PC-9 (cell line): Measurements from ENCODE around the gene CETN2. TPM values are rescaled to one million over a fixed set of nuclear protein-coding genes. Genes with fewer than 3 reads are reported as not detected.

Experiments
- BruUV-seq: library from RNA; stranded (reverse); fragments of 400-500 nt; replicated peaks from 2 replicates; lab custom pipeline; 2021; lab: Mats Ljungman, UMichigan
- CTCF ChIA-PET: fragments of 300-600 bp; sonication (Branson Sonifier 250); formaldehyde crosslinking; loops from one replicate; lab custom pipeline; 2022; ENCODE audit warnings: antibody characterized with exemption; lab: Charles Lee
- POLR2A ChIA-PET: fragments of 300-600 bp; sonication (Branson Sonifier 250); formaldehyde crosslinking; loops from one replicate; lab custom pipeline; 2022; ENCODE audit warnings: antibody characterized with exemption; ENCODE audit not compliant: unreplicated experiment; lab: Charles Lee
- DNase-seq, 2 experiments: peaks; one replicate each; pipeline versions ENCODE4 v3.0.0 to v3.0.0-alpha.2; 2015 to 2022; ENCODE audit warnings: mixed read lengths in 1 of 2
- H2AFZ ChIP-seq: fragments of 200-600 bp; sonication (generic); 2 replicates; pipeline ENCODE4 v1.8.1; 2017; ENCODE audit warnings: antibody characterized with exemption
- H3F3A ChIP-seq: fragments of 200-600 bp; sonication (generic); 2 replicates; pipeline ENCODE4 v1.8.1; 2017; ENCODE audit warnings: antibody characterized with exemption, mild to moderate bottlenecking, low read depth; ENCODE audit not compliant: insufficient read depth
- H3K27ac ChIP-seq: fragments of 200-600 bp; sonication (generic); 2 replicates; pipeline ENCODE4 v1.6.1; 2016; ENCODE audit warnings: mixed run types
- H3K27me3 ChIP-seq: fragments of 200-600 bp; sonication (generic); 2 replicates; pipeline ENCODE4 v1.6.1; 2016; ENCODE audit warnings: low read depth, mixed run types; ENCODE audit not compliant: insufficient read depth
- H3K36me3 ChIP-seq: fragments of 200-600 bp; sonication (generic); 2 replicates; pipeline ENCODE4 v1.6.1; 2016; ENCODE audit warnings: low read depth, mixed run types
- H3K4me1 ChIP-seq: fragments of 200-600 bp; sonication (generic); replicated peaks from 2 replicates; pipeline ENCODE4 v1.6.1; 2016; ENCODE audit warnings: mixed run types; ENCODE audit not compliant: insufficient read depth
- H3K4me2 ChIP-seq: fragments of 200-600 bp; sonication (generic); 2 replicates; pipeline ENCODE4 v1.6.1; 2017; ENCODE audit warnings: mixed run types
- H3K4me3 ChIP-seq: fragments of 200-600 bp; sonication (generic); 2 replicates; pipeline ENCODE4 v1.6.1; 2016; ENCODE audit warnings: mixed run types
- H3K79me2 ChIP-seq: fragments of 200-600 bp; sonication (generic); 2 replicates; pipeline ENCODE4 v1.6.1; 2017; ENCODE audit warnings: low read depth, mixed run types
- H3K9me2 ChIP-seq: fragments of 200-600 bp; sonication (generic); 2 replicates; pipeline ENCODE4 v1.8.1; 2017; ENCODE audit warnings: mild to moderate bottlenecking; ENCODE audit not compliant: insufficient read depth
- H3K9me3 ChIP-seq: fragments of 200-600 bp; sonication (generic); 2 replicates; pipeline ENCODE4 v1.8.1; 2016; ENCODE audit warnings: low read depth; ENCODE audit not compliant: insufficient read depth
- H4K20me1 ChIP-seq: fragments of 200-600 bp; sonication (generic); 2 replicates; pipeline ENCODE4 v1.8.1; 2017; ENCODE audit not compliant: insufficient read depth
- CTCF ChIP-seq: fragments of 200-600 bp; sonication (generic); conservative IDR thresholded peaks from 2 replicates; pipeline ENCODE4 v1.6.1; 2017; ENCODE audit warnings: mixed run types, antibody characterized with exemption, mild to moderate bottlenecking, moderate library complexity
- EZH2 ChIP-seq: fragments of 200-600 bp; sonication (generic); IDR thresholded peaks from 2 replicates; pipeline ENCODE4 v1.8.0; 2017; ENCODE audit warnings: antibody characterized with exemption, low read depth
- intact Hi-C: fragments of 100-400 bp; cut with micrococcal nuclease; formaldehyde crosslinking; loops from one replicate; pipeline ENCODE4 v1.10.0; 2022; ENCODE audit not compliant: unreplicated experiment
- total RNA-seq: library from RNA; stranded (reverse); gene quantifications from 2 replicates; pipeline ENCODE4 v1.2.3, GENCODE V29; 2021

Gene CETN2
- total RNA-seq, 1 experiment from 2014 or later = 78.6 TPM

- H3K9me2 ChIP-seq = no peaks in the 10 kb centered on the region
- H3K4me3 ChIP-seq = no peak overlapping the region
- H3F3A ChIP-seq = no peaks in the 10 kb centered on the region
- H4K20me1 ChIP-seq = peaks cover 8% of the 10 kb centered on the region; the same call in 1 of the 2 replicates
- H3K36me3 ChIP-seq = peaks cover 48% of the 10 kb centered on the region; the same call in 1 of the 2 replicates
- no peak overlapping the region for H3K27ac ChIP-seq
- TF ChIP-seq EZH2 (no peak), CTCF (no peak)
- peaks cover 75% of the 10 kb centered on the region for H3K79me2 ChIP-seq
- no peaks in the 10 kb centered on the region; the same call in 1 of the 2 replicates for H3K9me3 ChIP-seq
- H3K4me2 ChIP-seq = peak overlapping the region; percentile 84
- no TSS peak for BruUV-seq
- H2AFZ ChIP-seq = no peak overlapping the region
- H3K4me1 ChIP-seq = peaks cover 24% of the 10 kb centered on the region
- DNase-seq = no peak
- CTCF ChIA-PET = no interaction called here
- H3K27me3 ChIP-seq = no peaks in the 10 kb centered on the region
- intact Hi-C loops = no loop called here
- POLR2A ChIA-PET = interaction anchor here (0.5 to 0.8 kb wide), 3 partner anchors 69 to 1278 kb away, joined by 4 to 5 read pairs (median 5); no protein-coding TSS in a partner anchor
Measured at GRCh38 chrX:152832520-152832919, 2.0 kb upstream of the CETN2 start.

- Histone ChIP-seq H3K79me2 (peaks cover 64% of the 10 kb centered on the region), H3K36me3 (peaks cover 53% of the 10 kb centered on the region; the same call in 1 of the 2 replicates), H4K20me1 (no peaks in the 10 kb centered on the region), H3K9me3 (no peaks in the 10 kb centered on the region; the same call in 1 of the 2 replicates), H3K4me1 (peaks cover 24% of the 10 kb centered on the region), H3K4me2 (peak overlapping the region; percentile 84), H3K4me3 (peak overlapping the region; percentile 97), H3K27ac (peak overlapping the region; percentile 31), H3K9me2 (no peaks in the 10 kb centered on the region), H3K27me3 (no peaks in the 10 kb centered on the region), H3F3A (0 out of 2 replicates have a peak, but pooled peaks cover 3% of the 10 kb centered on the region), H2AFZ (peak overlapping the region; percentile 82)
- no TSS peak for BruUV-seq
- peak in 1 of 2 experiments; percentile 6 for DNase-seq
- CTCF ChIA-PET = no interaction called here
- intact Hi-C loops = loop anchor here (1.0 to 2.0 kb wide), 2 partner anchors 64 to 95 kb away; no protein-coding TSS in a partner anchor
- POLR2A ChIA-PET = interaction anchor here (0.6 to 0.9 kb wide), 4 partner anchors 65 to 1434 kb away, joined by 3 to 8 read pairs (median 4); no protein-coding TSS in a partner anchor
- TF ChIP-seq CTCF (0 out of 2 replicates have a peak, but pooled peaks have one; percentile 0), EZH2 (no peak)
Measured at GRCh38 chrX:152831391-152831790, 834 bp upstream of the CETN2 start.

DNA sequence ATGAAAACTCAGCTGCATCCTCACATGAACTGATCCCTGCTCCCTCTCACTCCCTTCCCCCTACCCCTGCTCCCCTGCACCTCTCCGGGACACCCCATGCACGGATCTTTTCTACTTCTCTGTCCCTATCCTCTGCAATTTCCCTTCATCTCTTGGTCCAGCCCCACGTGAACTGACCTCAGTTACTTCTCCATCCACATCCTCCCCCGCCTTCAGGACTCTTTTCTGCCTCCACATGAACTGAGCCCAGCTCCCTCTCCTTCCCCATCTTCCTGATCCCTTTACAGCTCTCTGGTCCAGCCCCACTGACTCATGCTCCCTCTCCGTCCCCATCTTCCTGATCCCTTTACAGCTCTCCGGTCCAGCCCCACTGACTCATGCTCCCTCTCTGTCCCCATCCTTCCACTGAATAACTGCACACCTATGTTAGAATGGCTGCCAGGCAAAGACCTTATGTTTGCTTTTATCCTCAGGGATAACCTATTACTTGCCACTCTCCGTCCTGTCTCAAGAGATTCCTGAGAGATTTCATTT, 5.6 kb downstream of the CETN2 start:
- intact Hi-C loops = loop anchor here (10.0 kb wide), 1 partner anchor 1320 kb away; no protein-coding TSS in a partner anchor
- Histone ChIP-seq H3K79me2 (peaks cover 9% of the 10 kb centered on the region), H4K20me1 (no peaks in the 10 kb centered on the region), H3K9me3 (no peaks in the 10 kb centered on the region), H2AFZ (no peak overlapping the region), H3F3A (peaks cover 3% of the 10 kb centered on the region; the same call in 1 of the 2 replicates), H3K4me2 (no peak overlapping the region), H3K4me3 (no peak overlapping the region), H3K36me3 (peaks cover 23% of the 10 kb centered on the region; the same call in 1 of the 2 replicates), H3K27me3 (no peaks in the 10 kb centered on the region), H3K9me2 (no peaks in the 10 kb centered on the region), H3K27ac (no peak overlapping the region), H3K4me1 (peaks cover 8% of the 10 kb centered on the region)
- BruUV-seq = no TSS peak
- TF ChIP-seq CTCF (no peak), EZH2 (no peak)
- POLR2A ChIA-PET = no interaction called here
- CTCF ChIA-PET = interaction anchor here (0.7 kb wide), 1 partner anchor 663 kb away, joined by 5 read pairs; no protein-coding TSS in a partner anchor
- DNase-seq = no peak
